ENCODE data around the gene PPP1R11. TPM values are rescaled to one million over a fixed set of nuclear protein-coding genes. Genes with fewer than 3 reads are reported as not detected.
A peak's percentile ranks its signal among the peaks of the same experiment; 100 is the strongest.

PPP1R11 gene
- total and polyA plus RNA-seq, 9 of the 15 experiments (the other 6 are each of a cell fraction or from before 2014, with no cell fraction given): 17.8 to 94.8 (median 44.6) TPM

DNA sequence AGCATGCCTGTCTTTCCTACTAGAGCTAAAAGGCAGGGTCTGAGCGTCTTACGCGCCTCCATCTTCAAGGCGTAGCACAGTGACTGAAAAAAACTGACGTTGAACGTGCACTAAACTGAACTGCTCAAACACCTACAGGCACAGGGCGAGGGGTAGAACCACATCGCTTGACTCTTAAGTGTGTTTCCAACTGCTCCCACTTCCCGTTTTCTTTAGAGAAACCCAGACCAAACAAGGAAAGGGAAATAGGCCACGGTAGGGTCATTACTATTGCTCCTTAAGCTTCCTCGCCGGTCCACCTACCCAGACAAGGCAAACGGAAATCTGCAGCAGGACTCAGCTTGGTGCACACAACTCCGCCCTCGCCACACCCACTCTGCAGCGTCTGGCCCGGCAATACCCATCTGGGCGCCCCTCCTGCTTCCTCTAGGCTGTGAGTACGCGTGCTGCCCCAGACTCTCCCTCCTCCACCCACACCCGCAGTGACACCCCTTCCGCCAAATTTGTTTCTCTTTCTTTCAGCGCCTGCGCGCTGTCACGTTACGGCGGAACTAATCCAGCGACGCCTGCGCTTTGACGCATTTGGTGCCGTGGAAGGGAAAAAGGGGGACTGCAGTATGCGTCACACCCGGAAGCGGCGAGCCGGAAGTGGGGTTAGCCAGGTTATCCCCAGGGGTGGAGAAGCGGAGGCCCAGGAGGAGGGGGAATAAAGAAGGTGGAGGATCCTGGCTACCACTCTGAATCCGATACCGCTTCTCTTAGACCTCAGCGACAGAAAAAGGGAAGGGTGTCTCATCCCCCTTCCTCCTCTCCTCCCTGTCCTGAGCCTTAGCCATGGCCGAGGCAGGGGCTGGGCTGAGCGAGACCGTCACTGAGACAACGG is at the start of gene PPP1R11 (continued):
- peak in 1 of 2 experiments; percentile 95; a peak in 1 of 4 replicates for TF ChIP-seq CSDE1 (IDR thresholded peaks at IDR 0.05)
- TF ChIP-seq, protein P1, sequence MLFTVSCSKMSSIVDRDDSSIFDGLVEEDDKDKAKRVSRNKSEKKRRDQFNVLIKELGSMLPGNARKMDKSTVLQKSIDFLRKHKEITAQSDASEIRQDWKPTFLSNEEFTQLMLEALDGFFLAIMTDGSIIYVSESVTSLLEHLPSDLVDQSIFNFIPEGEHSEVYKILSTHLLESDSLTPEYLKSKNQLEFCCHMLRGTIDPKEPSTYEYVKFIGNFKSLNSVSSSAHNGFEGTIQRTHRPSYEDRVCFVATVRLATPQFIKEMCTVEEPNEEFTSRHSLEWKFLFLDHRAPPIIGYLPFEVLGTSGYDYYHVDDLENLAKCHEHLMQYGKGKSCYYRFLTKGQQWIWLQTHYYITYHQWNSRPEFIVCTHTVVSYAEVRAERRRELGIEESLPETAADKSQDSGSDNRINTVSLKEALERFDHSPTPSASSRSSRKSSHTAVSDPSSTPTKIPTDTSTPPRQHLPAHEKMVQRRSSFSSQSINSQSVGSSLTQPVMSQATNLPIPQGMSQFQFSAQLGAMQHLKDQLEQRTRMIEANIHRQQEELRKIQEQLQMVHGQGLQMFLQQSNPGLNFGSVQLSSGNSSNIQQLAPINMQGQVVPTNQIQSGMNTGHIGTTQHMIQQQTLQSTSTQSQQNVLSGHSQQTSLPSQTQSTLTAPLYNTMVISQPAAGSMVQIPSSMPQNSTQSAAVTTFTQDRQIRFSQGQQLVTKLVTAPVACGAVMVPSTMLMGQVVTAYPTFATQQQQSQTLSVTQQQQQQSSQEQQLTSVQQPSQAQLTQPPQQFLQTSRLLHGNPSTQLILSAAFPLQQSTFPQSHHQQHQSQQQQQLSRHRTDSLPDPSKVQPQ (CRISPR knock-in tag; IDR thresholded peaks at IDR 0.05; ENCODE audit: borderline replicate concordance): no peak
- no peak for TF ChIP-seq ZNF174 (CRISPR knock-in tag; IDR thresholded peaks at IDR 0.05)
- TF ChIP-seq TOE1 (IDR thresholded peaks at IDR 0.05; ENCODE audit: borderline replicate concordance): peak; percentile 63; the same call in 1 of the 2 replicates
- TF ChIP-seq TOE1 (CRISPR knock-in tag; IDR thresholded peaks at IDR 0.05; ENCODE audit: borderline replicate concordance, low read depth): 0 out of 2 replicates have a peak, but pooled peaks have one; percentile 71
- TF ChIP-seq ZNF79 (CRISPR knock-in tag; IDR thresholded peaks at IDR 0.05; ENCODE audit: low read depth): no peak
- peak; percentile 87; the same call in 1 of the 2 replicates for TF ChIP-seq E2F5 (CRISPR knock-in tag; IDR thresholded peaks at IDR 0.05)
- peak; percentile 48; the same call in 1 of the 2 replicates for TF ChIP-seq ZFX (CRISPR knock-in tag; IDR thresholded peaks at IDR 0.05)
- TF ChIP-seq MTA3 (IDR thresholded peaks at IDR 0.05; ENCODE audit: borderline replicate concordance): peak; percentile 90
- TF ChIP-seq HES1 (IDR thresholded peaks at IDR 0.05; ENCODE audit: low read depth): 0 out of 2 replicates have a peak, but pooled peaks have one; percentile 49
- TF ChIP-seq, protein P2, sequence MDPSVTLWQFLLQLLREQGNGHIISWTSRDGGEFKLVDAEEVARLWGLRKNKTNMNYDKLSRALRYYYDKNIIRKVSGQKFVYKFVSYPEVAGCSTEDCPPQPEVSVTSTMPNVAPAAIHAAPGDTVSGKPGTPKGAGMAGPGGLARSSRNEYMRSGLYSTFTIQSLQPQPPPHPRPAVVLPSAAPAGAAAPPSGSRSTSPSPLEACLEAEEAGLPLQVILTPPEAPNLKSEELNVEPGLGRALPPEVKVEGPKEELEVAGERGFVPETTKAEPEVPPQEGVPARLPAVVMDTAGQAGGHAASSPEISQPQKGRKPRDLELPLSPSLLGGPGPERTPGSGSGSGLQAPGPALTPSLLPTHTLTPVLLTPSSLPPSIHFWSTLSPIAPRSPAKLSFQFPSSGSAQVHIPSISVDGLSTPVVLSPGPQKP (CRISPR knock-in tag; IDR thresholded peaks at IDR 0.05): no peak
- TF ChIP-seq SIN3B (IDR thresholded peaks at IDR 0.05; ENCODE audit: low read depth): peak; percentile 76
- TF ChIP-seq POLR2AphosphoS2 (IDR thresholded peaks at IDR 0.05; ENCODE audit: low read length): peak; percentile 62; the same call in 1 of the 2 replicates
- peak; percentile 40; the same call in 1 of the 2 replicates for TF ChIP-seq USF1 (CRISPR knock-in tag; IDR thresholded peaks at IDR 0.05)
- peak; percentile 96 for TF ChIP-seq CREM (IDR thresholded peaks at IDR 0.05; ENCODE audit: low read depth)
- peak; percentile 63 for TF ChIP-seq TBP (optimal IDR thresholded peaks at IDR 0.05; ENCODE audit: low read depth, low read length)
- peak; percentile 63 for TF ChIP-seq ZNF766 (CRISPR knock-in tag; conservative IDR thresholded peaks at IDR 0.05)
- no peak for TF ChIP-seq BCOR (IDR thresholded peaks at IDR 0.05)
- 0 out of 4 replicates have a peak, but pooled peaks of 1 of the 2 experiments have one; percentile 17 for TF ChIP-seq TBL1XR1 (IDR thresholded peaks at IDR 0.05; ENCODE audit: low read length in 2 of 2)
- TF ChIP-seq KAT7 (CRISPR knock-in tag; IDR thresholded peaks at IDR 0.05; ENCODE audit: borderline replicate concordance): peak; percentile 96; the same call in 1 of the 2 replicates
- TF ChIP-seq ZNF41 (CRISPR knock-in tag; conservative IDR thresholded peaks at IDR 0.05): no peak
- peak; percentile 65; the same call in 1 of the 2 replicates for TF ChIP-seq ZNF165 (CRISPR knock-in tag; IDR thresholded peaks at IDR 0.05; ENCODE audit: borderline replicate concordance)
